H9 (cell line): ENCODE results near the gene PTK7. TPM values are rescaled to one million over a fixed set of nuclear protein-coding genes. Genes with fewer than 3 reads are reported as not detected.

Experiments used
- DNase-seq: peaks from one replicate; pipeline ENCODE4 v3.0.0-alpha.2; 2017
- H2AFZ ChIP-seq: one replicate; pipeline ENCODE4 v1.6.1; 2013; ENCODE audit warnings: mild to moderate bottlenecking, low read length, control low read depth, moderate library complexity
- H2AK5ac ChIP-seq: 2 replicates; pipeline ENCODE4 v1.6.1; 2013; ENCODE audit warnings: low read length, control low read depth, mixed read lengths; ENCODE audit not compliant: insufficient read length
- H2BK120ac ChIP-seq: one replicate; pipeline ENCODE4 v1.6.1; 2013; ENCODE audit warnings: low read depth, mild to moderate bottlenecking, low read length, control low read depth, inconsistent platforms; ENCODE audit not compliant: poor library complexity, severe bottlenecking
- H2BK12ac ChIP-seq: 2 replicates; pipeline ENCODE4 v1.6.1; 2013; ENCODE audit warnings: low read length, control low read depth, mixed read lengths, low read depth; ENCODE audit not compliant: insufficient read length
- H2BK15ac ChIP-seq: 2 replicates; pipeline ENCODE4 v1.6.1; 2013; ENCODE audit warnings: low read depth, low read length, control low read depth
- H2BK20ac ChIP-seq: one replicate; pipeline ENCODE4 v1.6.1; 2013; ENCODE audit warnings: low read depth, mild to moderate bottlenecking, low read length, control low read depth, inconsistent platforms; ENCODE audit not compliant: poor library complexity, severe bottlenecking
- H2BK5ac ChIP-seq: 2 replicates; pipeline ENCODE4 v1.6.1; 2013; ENCODE audit warnings: low read length, control low read depth, mixed read lengths; ENCODE audit not compliant: insufficient read length
- H3K14ac ChIP-seq: 2 replicates; pipeline ENCODE4 v1.6.1; 2013; ENCODE audit warnings: low read length, control low read depth; ENCODE audit not compliant: insufficient read depth
- H3K18ac ChIP-seq: 2 replicates; pipeline ENCODE4 v1.6.1; 2013; ENCODE audit warnings: low read depth, mild to moderate bottlenecking, mixed read lengths, low read length, control low read depth; ENCODE audit not compliant: insufficient read length
- H3K23ac ChIP-seq: 2 replicates; pipeline ENCODE4 v1.6.1; 2013; ENCODE audit warnings: low read length, control low read depth, mixed read lengths, low read depth; ENCODE audit not compliant: insufficient read length
- H3K23me2 ChIP-seq: 2 replicates; pipeline ENCODE4 v1.6.1; 2013; ENCODE audit warnings: low read depth, mild to moderate bottlenecking, mixed read lengths, low read length, control low read depth; ENCODE audit not compliant: insufficient read length, poor library complexity, severe bottlenecking
- H3K27ac ChIP-seq: 2 replicates; pipeline ENCODE4 v1.5.1; 2013; ENCODE audit warnings: low read length, control low read depth, mixed read lengths, low read depth; ENCODE audit not compliant: insufficient read length
- H3K27me3 ChIP-seq: 2 replicates; pipeline ENCODE4 v1.6.1; 2013; ENCODE audit warnings: low read length, control low read depth, inconsistent platforms; ENCODE audit not compliant: insufficient read depth
- H3K4ac ChIP-seq: 2 replicates; pipeline ENCODE4 v1.6.1; 2013; ENCODE audit warnings: low read depth, mild to moderate bottlenecking, control low read depth, inconsistent platforms, low read length, moderate library complexity
- H3K4me1 ChIP-seq: 2 replicates; pipeline ENCODE4 v1.6.1; 2013; ENCODE audit warnings: low read length, control low read depth, inconsistent platforms; ENCODE audit not compliant: insufficient read depth
- H3K4me2 ChIP-seq: 2 replicates; pipeline ENCODE4 v1.6.1; 2013; ENCODE audit warnings: low read length, control low read depth, mixed read lengths; ENCODE audit not compliant: insufficient read length, insufficient read depth
- H3K56ac ChIP-seq: 2 replicates; pipeline ENCODE4 v1.6.1; 2013; ENCODE audit warnings: low read depth, mild to moderate bottlenecking, mixed read lengths, low read length, control low read depth; ENCODE audit not compliant: insufficient read length
- H3K79me1 ChIP-seq: 2 replicates; pipeline ENCODE4 v1.6.1; 2013; ENCODE audit warnings: low read depth, mild to moderate bottlenecking, moderate library complexity, low read length, control low read depth, inconsistent platforms; ENCODE audit not compliant: insufficient read depth, poor library complexity, severe bottlenecking
- H3K79me2 ChIP-seq: 2 replicates; pipeline ENCODE4 v1.6.1; 2013; ENCODE audit warnings: low read length, control low read depth, inconsistent platforms; ENCODE audit not compliant: insufficient read depth
- H3K9ac ChIP-seq: 2 replicates; pipeline ENCODE4 v1.6.1; 2013; ENCODE audit warnings: low read length, control low read depth, mixed read lengths; ENCODE audit not compliant: insufficient read length; ENCODE audit errors: extremely low read depth
- H3K9me3 ChIP-seq: one replicate; pipeline ENCODE4 v1.6.1; 2013; ENCODE audit warnings: low read depth, low read length, inconsistent platforms; ENCODE audit not compliant: control insufficient read depth
- H3T11ph ChIP-seq: one replicate; pipeline ENCODE4 v1.6.1; 2013; ENCODE audit warnings: mild to moderate bottlenecking, low read length, control low read depth, inconsistent platforms
- H4K20me1 ChIP-seq: one replicate; pipeline ENCODE4 v1.6.1; 2013; ENCODE audit not compliant: control insufficient read depth, insufficient read length, insufficient read depth
- H4K5ac ChIP-seq: 2 replicates; pipeline ENCODE4 v1.6.1; 2013; ENCODE audit warnings: low read depth, mild to moderate bottlenecking, mixed read lengths, low read length, control low read depth; ENCODE audit not compliant: insufficient read length
- H4K8ac ChIP-seq: replicated peaks from 2 replicates; pipeline ENCODE4 v1.6.1; 2013; ENCODE audit warnings: low read length, control low read depth, mixed read lengths, low read depth; ENCODE audit not compliant: insufficient read length
- H4K91ac ChIP-seq: 2 replicates; pipeline ENCODE4 v1.6.1; 2013; ENCODE audit warnings: low read depth, mild to moderate bottlenecking, moderate library complexity, mixed read lengths, low read length, control low read depth; ENCODE audit not compliant: insufficient read length
- H3K27ac Mint-ChIP-seq, 3 experiments: 2 replicates in 2 of 3; 3 replicates in 1 of 3; pipeline ENCODE4 v1.8.0; 2020 to 2021; ENCODE audit warnings: mixed read lengths in 3 of 3, mild to moderate bottlenecking in 1 of 3, moderate library complexity in 1 of 3
- H3K27me3 Mint-ChIP-seq: 2 replicates; pipeline ENCODE4 v1.8.0; 2021; ENCODE audit warnings: low read depth, mild to moderate bottlenecking, moderate library complexity, mixed read lengths
- H3K36me3 Mint-ChIP-seq, 3 experiments: 2 replicates in 2 of 3; 3 replicates in 1 of 3; pipeline ENCODE4 v1.8.0; 2020 to 2021; ENCODE audit warnings: low read depth in 3 of 3, mixed read lengths in 3 of 3; ENCODE audit not compliant: insufficient read depth in 1 of 3
- H3K4me1 Mint-ChIP-seq, 2 experiments: 2 replicates each; pipeline ENCODE4 v1.8.0; 2020; ENCODE audit warnings: mixed read lengths in 2 of 2
- H3K4me3 Mint-ChIP-seq, 2 experiments: 2 replicates in 1 of 2; 3 replicates in 1 of 2; pipeline ENCODE4 v1.8.0; 2020 to 2021; ENCODE audit warnings: mild to moderate bottlenecking in 2 of 2, mixed read lengths in 2 of 2, moderate library complexity in 1 of 2
- H3K9me3 Mint-ChIP-seq, 2 experiments: 2 replicates in 1 of 2; 3 replicates in 1 of 2; pipeline ENCODE4 v1.8.0; 2020; ENCODE audit warnings: mild to moderate bottlenecking in 2 of 2, mixed read lengths in 2 of 2, moderate library complexity in 1 of 2
- WGBS: extraction: QIAGEN DNeasy Blood & Tissue Kit; methylation state at CpG from one replicate; pipeline ENCODE4 v1.1.7; 2013; ENCODE audit warnings: missing lambda C conversion rate, low lambda C conversion rate, mixed read lengths; ENCODE audit not compliant: insufficient read length; ENCODE audit errors: extremely low coverage; 5-methylcytosine and 5-hydroxymethylcytosine counted together
- total RNA-seq: library from RNA; stranded (reverse); gene quantifications from 2 replicates; pipeline ENCODE4 v1.2.1, GENCODE V29; 2021
- TF ChIP-seq, protein P1 (sequence below): fragments of 200-600 bp; sonication (generic); conservative IDR thresholded peaks from 3 replicates; pipeline ENCODE4 v1.8.0; 2021; ENCODE audit warnings: antibody characterized with exemption, mild to moderate bottlenecking

The PTK7 gene
- total RNA-seq, 1 experiment from 2014 or later, result 128 TPM

- no peaks in the 10 kb centered on the region for H4K20me1 ChIP-seq
- Mint-ChIP-seq H3K27me3 (no peaks in the 10 kb centered on the region), H3K36me3 (peaks cover 0 to 2% (median 0%) of the 10 kb centered on the region in 3 experiments; a peak in 1 of 7 replicates), H3K27ac (peak overlapping the region; percentile 87 to 99 (median 97)), H3K4me3 (peak overlapping the region; percentile 46 to 75), H3K4me1 (peaks cover 66 to 71% of the 10 kb centered on the region in 2 experiments), H3K9me3 (no peaks in the 10 kb centered on the region)
- TF ChIP-seq, protein P1, sequence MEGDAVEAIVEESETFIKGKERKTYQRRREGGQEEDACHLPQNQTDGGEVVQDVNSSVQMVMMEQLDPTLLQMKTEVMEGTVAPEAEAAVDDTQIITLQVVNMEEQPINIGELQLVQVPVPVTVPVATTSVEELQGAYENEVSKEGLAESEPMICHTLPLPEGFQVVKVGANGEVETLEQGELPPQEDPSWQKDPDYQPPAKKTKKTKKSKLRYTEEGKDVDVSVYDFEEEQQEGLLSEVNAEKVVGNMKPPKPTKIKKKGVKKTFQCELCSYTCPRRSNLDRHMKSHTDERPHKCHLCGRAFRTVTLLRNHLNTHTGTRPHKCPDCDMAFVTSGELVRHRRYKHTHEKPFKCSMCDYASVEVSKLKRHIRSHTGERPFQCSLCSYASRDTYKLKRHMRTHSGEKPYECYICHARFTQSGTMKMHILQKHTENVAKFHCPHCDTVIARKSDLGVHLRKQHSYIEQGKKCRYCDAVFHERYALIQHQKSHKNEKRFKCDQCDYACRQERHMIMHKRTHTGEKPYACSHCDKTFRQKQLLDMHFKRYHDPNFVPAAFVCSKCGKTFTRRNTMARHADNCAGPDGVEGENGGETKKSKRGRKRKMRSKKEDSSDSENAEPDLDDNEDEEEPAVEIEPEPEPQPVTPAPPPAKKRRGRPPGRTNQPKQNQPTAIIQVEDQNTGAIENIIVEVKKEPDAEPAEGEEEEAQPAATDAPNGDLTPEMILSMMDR, result no peak
- H3K79me1 ChIP-seq, result no peaks in the 10 kb centered on the region
- H2BK15ac ChIP-seq, result no peak overlapping the region
- peaks cover 22% of the 10 kb centered on the region; the same call in 1 of the 2 replicates for H3K79me2 ChIP-seq
- no peak overlapping the region for H2BK5ac ChIP-seq
- H3K56ac ChIP-seq, result no peak overlapping the region
- H3K23ac ChIP-seq, result no peak overlapping the region
- H3T11ph ChIP-seq, result no peak overlapping the region
- H4K5ac ChIP-seq, result no peak overlapping the region
- H2AK5ac ChIP-seq, result no peak overlapping the region
- no CpG with 5 or more reads among the region's 8 CpGs for WGBS
- peak overlapping the region; percentile 39 for H3K18ac ChIP-seq
- peak overlapping the region; percentile 25; the same call in 1 of the 2 replicates for H3K14ac ChIP-seq
- H3K23me2 ChIP-seq, result peaks cover 3% of the 10 kb centered on the region
- H2BK12ac ChIP-seq, result no peak overlapping the region
- H3K9me3 ChIP-seq, result no peaks in the 10 kb centered on the region
- no peak overlapping the region for H3K4ac ChIP-seq
- no peaks in the 10 kb centered on the region for H3K27me3 ChIP-seq
- DNase-seq, result no peak
- H3K4me1 ChIP-seq, result peaks cover 26% of the 10 kb centered on the region
- H4K8ac ChIP-seq, result no peak overlapping the region
- no peak overlapping the region for H2BK120ac ChIP-seq
- peak overlapping the region; percentile 11 for H3K27ac ChIP-seq
- H2BK20ac ChIP-seq, result no peak overlapping the region
- no peak overlapping the region for H4K91ac ChIP-seq
- H3K4me2 ChIP-seq, result peak overlapping the region; percentile 32
- no peak overlapping the region for H3K9ac ChIP-seq
- H2AFZ ChIP-seq, result no peak overlapping the region
Measured at GRCh38 chr6:43089874-43090558, 13.9 kb downstream of the PTK7 start.
